GM13976 (cell line): Measurements from ENCODE around the gene HOXA5.

ENCODE experiments used
- DNase-seq: peaks from one replicate; pipeline ENCODE4 v3.0.0; 2012; ENCODE audit warnings: low spot score
- CTCF ChIP-seq: IDR thresholded peaks from 2 replicates; pipeline ENCODE4 v1.5.1; 2012; ENCODE audit warnings: borderline replicate concordance, mild to moderate bottlenecking; ENCODE audit not compliant: insufficient read depth; ENCODE audit errors: extremely low read depth, missing control alignments, control extremely low read depth
- in situ Hi-C: fragments of 300-500 bp; cut with MboI; formaldehyde crosslinking; loops from one replicate; pipeline ENCODE4 v1.12.0; 2022; ENCODE audit warnings: low sequenced_read_pairs, mixed read lengths, inconsistent platforms; ENCODE audit not compliant: unreplicated experiment

Gene HOXA5

DNA sequence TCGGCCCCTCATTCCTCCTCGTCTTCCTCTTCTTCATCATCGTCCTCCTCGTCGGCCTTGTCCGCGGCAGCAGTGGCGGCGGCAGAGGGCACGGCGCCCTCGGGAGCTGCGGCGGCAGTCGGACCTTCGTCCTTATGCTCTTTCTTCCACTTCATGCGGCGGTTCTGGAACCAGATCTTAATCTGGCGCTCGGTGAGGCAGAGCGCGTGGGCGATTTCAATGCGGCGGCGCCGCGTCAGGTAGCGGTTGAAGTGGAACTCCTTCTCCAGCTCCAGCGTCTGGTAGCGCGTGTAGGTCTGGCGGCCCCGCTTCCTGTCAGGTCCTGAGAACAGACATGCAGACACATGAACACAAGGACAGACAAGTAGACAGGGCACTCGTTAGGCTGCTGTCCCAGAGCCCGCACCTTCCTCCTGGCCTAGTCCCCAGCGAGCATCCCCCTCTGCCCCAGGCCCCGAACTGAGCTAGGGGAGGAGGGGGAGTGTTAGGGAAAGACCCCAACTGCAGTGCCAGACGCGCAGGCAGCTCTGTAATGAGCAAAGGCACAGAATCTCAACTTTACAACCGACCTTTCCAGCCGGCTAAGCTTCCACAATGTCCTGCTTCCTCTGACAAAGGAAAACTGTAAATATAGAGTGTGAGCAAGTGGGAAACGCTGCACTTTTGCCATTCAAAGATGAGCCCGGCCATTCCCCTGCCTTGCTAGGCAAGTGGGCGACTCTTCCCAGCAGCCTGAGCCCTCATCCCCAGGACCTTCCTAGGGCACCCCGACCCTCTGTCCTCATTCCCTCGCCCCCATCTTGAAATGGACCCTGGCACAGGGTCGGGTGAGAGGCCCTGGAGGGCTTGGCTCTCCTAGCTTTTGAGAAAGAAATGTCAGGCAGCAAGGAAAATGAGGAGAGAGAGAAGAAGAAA lies 11.7 kb upstream of the HOXA5 start:
- in situ Hi-C loops: loop anchor here (5.0 to 25.0 kb wide), 4 partner anchors 300 to 780 kb away; no protein-coding TSS in a partner anchor

DNA sequence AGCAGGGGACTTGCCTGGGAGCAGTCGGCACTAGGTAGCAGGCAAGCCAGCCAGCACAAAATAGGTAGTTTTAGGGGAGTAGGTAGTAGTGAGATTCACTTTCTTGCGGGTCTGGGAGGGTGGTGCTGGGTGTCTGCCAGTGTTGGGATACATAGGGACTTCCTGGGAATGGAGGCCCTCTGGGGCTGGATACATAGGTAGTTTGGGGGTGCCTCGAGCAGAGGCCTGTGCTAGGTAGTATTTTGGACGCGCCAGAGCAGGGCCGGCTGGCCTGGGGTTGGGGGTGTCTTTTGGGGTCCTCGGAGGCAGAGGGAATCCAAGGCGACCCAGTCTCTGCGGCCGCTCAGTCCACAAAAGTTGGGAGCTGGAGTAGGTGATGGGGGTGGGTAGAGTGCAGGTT lies 10.9 kb upstream of the HOXA5 start:
- TF ChIP-seq CTCF: no peak
- in situ Hi-C loops: loop anchor here (10.0 to 25.0 kb wide), 3 partner anchors 300 to 780 kb away; no protein-coding TSS in a partner anchor

More for the DNA sequence above, 11.7 kb upstream of the HOXA5 start:
- no peak for TF ChIP-seq CTCF
- DNase-seq: no peak

DNA sequence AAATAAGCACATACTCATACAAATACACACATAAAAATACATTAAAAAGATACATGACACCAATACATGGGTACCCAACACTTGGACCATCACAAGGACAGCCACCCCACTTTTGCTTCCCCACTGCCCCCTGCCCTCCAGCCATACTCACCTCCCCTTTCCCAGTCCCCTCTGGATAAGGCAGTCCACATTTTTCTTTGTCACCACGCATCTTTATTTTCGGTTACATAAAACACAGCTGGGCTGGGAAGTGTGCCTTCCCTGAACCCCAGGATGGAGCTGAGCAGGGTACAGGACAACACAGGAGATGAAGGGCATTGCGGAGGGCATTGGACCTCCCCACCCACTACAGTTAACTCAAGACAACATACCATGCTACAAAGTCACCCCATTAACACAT lies 10.0 kb upstream of the HOXA5 start:
- in situ Hi-C loops: loop anchor here (10.0 to 25.0 kb wide), 3 partner anchors 299 to 779 kb away; no protein-coding TSS in a partner anchor
- DNase-seq: no peak
- no peak for TF ChIP-seq CTCF

More for the DNA sequence above, 10.9 kb upstream of the HOXA5 start:
- no peak for DNase-seq

GRCh38 chr7:27152816-27153442 lies 9.4 kb upstream of the HOXA5 start:
- in situ Hi-C loops: loop anchor here (10.0 to 25.0 kb wide), 3 partner anchors 298 to 778 kb away; no protein-coding TSS in a partner anchor
- no peak for DNase-seq
- TF ChIP-seq CTCF: no peak

DNA sequence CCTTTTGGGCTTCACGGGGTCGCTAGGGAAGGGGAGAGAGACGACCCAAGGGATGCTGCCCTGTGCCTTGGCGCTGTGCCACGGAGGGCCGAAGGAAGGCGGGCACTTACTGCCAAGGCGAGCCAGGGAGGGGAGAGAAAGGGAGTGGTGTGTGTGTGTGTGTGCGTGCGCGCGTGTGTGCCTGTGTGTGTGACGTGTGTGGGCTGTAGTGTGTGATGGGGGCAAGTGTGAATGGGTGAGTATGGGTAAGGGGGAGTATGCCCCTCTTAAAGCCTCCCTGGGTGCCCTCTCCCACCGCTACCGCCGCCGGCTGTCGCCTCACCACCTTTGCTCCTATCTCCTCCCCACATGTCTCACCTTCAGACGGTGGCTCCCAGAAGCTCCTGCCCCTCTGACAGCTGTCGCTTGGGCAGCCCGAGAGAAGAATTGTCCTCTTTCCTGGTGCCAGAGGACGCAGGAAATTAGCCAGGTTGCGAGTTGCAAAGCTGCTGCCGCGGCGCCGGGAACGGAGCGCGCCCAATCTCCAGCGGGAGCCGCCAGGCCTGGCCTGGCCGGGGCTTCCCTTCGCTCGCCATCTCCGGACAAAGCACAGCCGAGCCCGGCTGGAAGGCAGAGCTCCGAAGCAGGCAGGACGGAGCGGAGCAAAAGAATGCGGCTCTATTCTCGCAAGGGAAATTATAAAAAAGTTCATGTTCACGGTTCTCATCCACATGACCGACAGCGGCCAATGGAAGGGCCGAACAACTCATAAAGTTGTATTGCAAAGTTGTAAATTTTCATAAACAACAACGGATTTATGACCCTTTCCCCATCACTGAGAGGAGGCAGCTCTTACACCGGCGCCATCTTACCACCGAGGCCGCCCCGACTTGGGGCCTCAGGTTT lies 8.7 kb upstream of the HOXA5 start, which contains the start of gene HOXA3:
TSS of gene HOXA3 (minus strand) at position 653 of the 885 bp plus-strand sequence. CDS start 41,943 bp downstream, outside the sequence.
- TF ChIP-seq CTCF: no peak
- in situ Hi-C loops: loop anchor here (10.0 to 25.0 kb wide), 3 partner anchors 297 to 777 kb away; no protein-coding TSS in a partner anchor
- no peak for DNase-seq
